ENCODE measurements around the gene HMCN2. TPM values are rescaled to one million over a fixed set of nuclear protein-coding genes. Genes with fewer than 3 reads are reported as not detected.
"Not testable (repeated sequence)": the region's sequence is repeated elsewhere in the genome, so short reads cannot be mapped to it uniquely, and the experiment has no call there.

HMCN2 gene
- total RNA-seq, 4 donors from 2014 or later: 9.6 to 21.1 (median 15.5) TPM

DNA sequence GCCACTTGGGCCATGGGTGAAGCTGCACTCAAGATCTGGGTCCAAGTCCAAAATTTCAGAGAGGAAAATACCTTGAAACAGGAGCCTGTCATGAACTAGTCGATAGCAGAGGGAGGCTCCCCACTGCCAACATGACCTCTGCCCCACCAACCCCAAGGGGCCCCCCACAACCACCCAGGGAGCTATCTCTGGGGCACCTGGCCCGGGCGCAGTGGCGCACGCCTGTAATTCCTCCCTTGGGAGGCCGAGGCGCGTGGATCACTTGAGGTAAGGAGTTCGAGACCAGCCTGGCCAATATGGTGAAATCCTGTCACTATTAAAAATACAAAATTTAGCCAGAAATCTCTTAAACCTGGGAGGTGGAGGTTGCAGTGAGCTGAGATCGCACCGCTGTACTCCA, 20.1 kb upstream of the HMCN2 start:
- Histone ChIP-seq H3K27me3 (no peaks in the 10 kb centered on the region), H3K4me3 (no peak overlapping the region), H3K27ac (no peak overlapping the region), H3K4me1 (peaks cover 0 to 17% (median 0%) of the 10 kb centered on the region in 3 donors), H3K9me3 (no peaks in the 10 kb centered on the region), H3K36me3 (no peaks in the 10 kb centered on the region)
- no CpG with 5 or more reads among the region's 11 CpGs for WGBS, 2 donors (ENCODE audit: low coverage in 1 of 2)
- TF ChIP-seq EP300 (IDR thresholded peaks at IDR 0.05) (no peak), POLR2A (IDR thresholded peaks at IDR 0.05) (no peak), POLR2AphosphoS5 (IDR thresholded peaks at IDR 0.05) (no peak)
- TF ChIP-seq, protein P1, sequence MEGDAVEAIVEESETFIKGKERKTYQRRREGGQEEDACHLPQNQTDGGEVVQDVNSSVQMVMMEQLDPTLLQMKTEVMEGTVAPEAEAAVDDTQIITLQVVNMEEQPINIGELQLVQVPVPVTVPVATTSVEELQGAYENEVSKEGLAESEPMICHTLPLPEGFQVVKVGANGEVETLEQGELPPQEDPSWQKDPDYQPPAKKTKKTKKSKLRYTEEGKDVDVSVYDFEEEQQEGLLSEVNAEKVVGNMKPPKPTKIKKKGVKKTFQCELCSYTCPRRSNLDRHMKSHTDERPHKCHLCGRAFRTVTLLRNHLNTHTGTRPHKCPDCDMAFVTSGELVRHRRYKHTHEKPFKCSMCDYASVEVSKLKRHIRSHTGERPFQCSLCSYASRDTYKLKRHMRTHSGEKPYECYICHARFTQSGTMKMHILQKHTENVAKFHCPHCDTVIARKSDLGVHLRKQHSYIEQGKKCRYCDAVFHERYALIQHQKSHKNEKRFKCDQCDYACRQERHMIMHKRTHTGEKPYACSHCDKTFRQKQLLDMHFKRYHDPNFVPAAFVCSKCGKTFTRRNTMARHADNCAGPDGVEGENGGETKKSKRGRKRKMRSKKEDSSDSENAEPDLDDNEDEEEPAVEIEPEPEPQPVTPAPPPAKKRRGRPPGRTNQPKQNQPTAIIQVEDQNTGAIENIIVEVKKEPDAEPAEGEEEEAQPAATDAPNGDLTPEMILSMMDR (IDR thresholded peaks at IDR 0.05): no peak
- ATAC-seq: no peak

DNA sequence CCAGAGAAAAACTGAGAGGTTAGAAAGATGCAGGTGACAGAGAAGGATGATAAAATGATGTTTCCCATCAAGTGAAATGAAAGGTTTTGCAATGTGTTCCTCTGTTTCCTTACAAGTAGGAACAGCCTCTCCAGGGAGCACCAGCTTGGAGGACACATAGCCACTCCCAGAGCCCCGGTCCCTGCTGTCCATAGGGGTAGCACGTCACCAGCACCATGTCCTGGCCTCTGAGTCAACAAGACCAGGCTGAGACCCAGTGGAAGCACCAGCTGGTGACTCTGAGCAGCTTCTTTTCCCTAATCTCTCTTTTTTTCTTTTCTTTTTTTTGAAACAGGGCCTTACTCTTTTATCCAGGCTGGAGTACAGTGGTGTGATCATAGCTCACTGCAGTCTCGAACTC, 19.4 kb upstream of the HMCN2 start:
- ATAC-seq: no peak
- H3K27ac ChIP-seq: no peak overlapping the region
- 86 to 96% methylated on average over 2 to 3 of the region's 3 CpGs for WGBS, 2 donors (ENCODE audit: low coverage in 1 of 2)
- no peak overlapping the region for H3K4me3 ChIP-seq
- H3K36me3 ChIP-seq: no peaks in the 10 kb centered on the region
- no peak for TF ChIP-seq EP300 (IDR thresholded peaks at IDR 0.05)
- TF ChIP-seq, protein P1 (IDR thresholded peaks at IDR 0.05): no peak
- TF ChIP-seq POLR2AphosphoS5 (IDR thresholded peaks at IDR 0.05): no peak
- TF ChIP-seq POLR2A (IDR thresholded peaks at IDR 0.05): no peak
- H3K4me1 ChIP-seq: peaks cover 0 to 12% (median 0%) of the 10 kb centered on the region in 3 donors
- H3K27me3 ChIP-seq: no peaks in the 10 kb centered on the region
- H3K9me3 ChIP-seq: no peaks in the 10 kb centered on the region

DNA sequence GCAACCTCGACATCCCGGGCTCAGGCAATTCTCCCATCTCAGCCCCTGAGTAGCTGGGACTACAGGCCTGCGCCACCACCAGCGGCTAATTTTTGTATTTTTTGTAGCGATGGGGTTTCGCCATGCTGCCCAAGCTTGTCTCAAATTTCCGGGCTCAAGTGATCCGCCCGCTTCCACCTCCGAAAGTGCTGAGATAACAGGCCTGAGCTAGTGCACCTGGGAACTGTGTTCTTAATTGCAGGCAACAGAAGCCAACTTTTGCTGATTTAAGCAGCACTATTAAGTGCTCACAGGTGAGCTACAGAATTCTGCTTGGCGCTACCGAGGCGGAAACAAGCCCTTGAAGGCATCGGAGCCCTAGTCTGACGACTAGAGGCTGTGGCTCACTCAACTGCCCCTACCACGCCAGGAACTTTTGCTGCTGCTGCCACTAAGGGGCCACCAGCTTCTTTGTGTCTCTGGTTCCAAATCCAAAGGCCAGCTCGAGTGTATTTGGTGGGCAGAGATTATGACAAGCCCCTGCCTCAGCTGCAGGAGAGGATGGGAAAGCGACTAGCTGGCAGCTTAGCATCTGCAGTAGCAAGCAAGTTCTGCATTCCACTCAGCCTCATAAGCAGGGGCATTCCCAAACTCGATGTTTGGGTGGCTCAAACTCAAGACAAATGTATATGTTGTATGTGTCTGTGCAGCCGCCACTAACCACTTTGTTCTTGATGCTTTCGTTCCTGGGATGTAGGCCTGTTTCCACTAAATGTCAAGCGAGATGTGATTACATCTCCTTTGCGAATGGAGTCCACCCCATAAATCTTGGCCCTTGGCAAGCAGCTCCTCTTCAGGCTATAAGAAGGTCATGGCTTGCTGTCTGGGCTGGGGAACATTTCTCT, 10.6 kb upstream of the HMCN2 start:
- no peaks in the 10 kb centered on the region for H3K36me3 ChIP-seq
- TF ChIP-seq POLR2AphosphoS5 (IDR thresholded peaks at IDR 0.05) (no peak), EP300 (IDR thresholded peaks at IDR 0.05) (no peak), POLR2A (IDR thresholded peaks at IDR 0.05) (no peak)
- TF ChIP-seq, protein P1 (IDR thresholded peaks at IDR 0.05): no peak
- ATAC-seq: no peak
- 77 to 80% methylated on average over 10 of the region's 23 CpGs for WGBS, 2 donors (ENCODE audit: low coverage in 1 of 2)
- no peaks in the 10 kb centered on the region for H3K27me3 ChIP-seq
- H3K9me3 ChIP-seq: no peaks in the 10 kb centered on the region
- H3K4me3 ChIP-seq: no peak overlapping the region
- H3K27ac ChIP-seq: no peak overlapping the region
- no peaks in the 10 kb centered on the region for H3K4me1 ChIP-seq

DNA sequence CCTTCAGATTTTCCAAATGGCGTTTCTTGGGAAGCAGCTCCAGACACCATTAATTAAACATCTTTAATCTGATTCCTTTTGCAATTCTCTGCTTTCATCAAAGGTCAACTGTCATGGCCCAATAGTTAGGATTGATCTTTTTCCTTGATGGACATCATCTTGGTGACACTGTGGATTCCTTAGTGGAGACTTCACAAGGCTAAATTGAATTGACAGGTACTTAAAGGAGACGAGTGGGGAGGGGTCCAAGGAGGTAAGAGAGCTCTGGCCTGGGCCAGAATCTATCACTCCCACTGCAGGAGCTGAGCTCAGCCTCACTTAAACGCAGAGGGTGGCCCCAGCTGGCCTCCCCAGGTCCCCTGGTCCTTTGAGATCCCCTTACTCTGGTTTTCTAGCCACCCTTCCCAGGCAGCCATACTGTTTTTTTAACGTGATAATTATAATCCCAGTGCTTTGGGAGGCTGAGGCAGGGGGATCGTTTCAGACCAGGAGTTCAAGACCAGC, 9.9 kb upstream of the HMCN2 start:
- Histone ChIP-seq H3K36me3 (no peaks in the 10 kb centered on the region), H3K4me1 (peaks cover 0 to 3% (median under 1%) of the 10 kb centered on the region in 3 donors), H3K9me3 (no peaks in the 10 kb centered on the region), H3K27me3 (no peaks in the 10 kb centered on the region), H3K4me3 (no peak overlapping the region), H3K27ac (no peak overlapping the region)
- TF ChIP-seq POLR2AphosphoS5 (IDR thresholded peaks at IDR 0.05) (no peak), EP300 (IDR thresholded peaks at IDR 0.05) (no peak), POLR2A (IDR thresholded peaks at IDR 0.05) (no peak)
- TF ChIP-seq, protein P1 (IDR thresholded peaks at IDR 0.05): no peak
- ATAC-seq: no peak
- WGBS, 2 donors (ENCODE audit: low coverage in 1 of 2): 57 to 63% methylated on average over 2 to 5 of the region's 5 CpGs

DNA sequence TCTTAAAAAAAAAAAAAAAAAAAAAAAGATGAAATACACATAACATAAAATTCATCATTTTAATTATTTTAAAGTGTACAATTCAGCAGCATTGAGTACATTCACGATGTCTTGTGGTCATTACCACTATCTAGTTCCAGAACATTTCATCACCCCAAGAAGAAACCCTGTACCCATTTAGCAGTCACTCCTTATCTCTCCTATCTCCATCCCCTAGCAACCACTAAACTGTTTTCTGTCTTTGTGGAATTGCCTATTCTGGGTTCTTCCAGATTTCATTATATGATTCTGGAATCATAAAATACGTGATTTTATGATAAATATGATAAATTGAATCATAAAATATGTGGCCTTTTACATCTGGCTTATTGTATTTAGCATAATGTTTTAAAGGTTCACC, 8.9 kb upstream of the HMCN2 start:
- H3K4me1 ChIP-seq: peaks cover 0 to 13% (median 10%) of the 10 kb centered on the region in 3 donors
- H3K9me3 ChIP-seq: no peaks in the 10 kb centered on the region
- no peak overlapping the region for H3K4me3 ChIP-seq
- no peaks in the 10 kb centered on the region for H3K36me3 ChIP-seq
- H3K27me3 ChIP-seq: no peaks in the 10 kb centered on the region
- no peak overlapping the region for H3K27ac ChIP-seq
- no peak for ATAC-seq
- TF ChIP-seq POLR2A (IDR thresholded peaks at IDR 0.05) (no peak), POLR2AphosphoS5 (IDR thresholded peaks at IDR 0.05) (no peak)
- TF ChIP-seq, protein P1 (IDR thresholded peaks at IDR 0.05): no peak
- WGBS, 2 donors (ENCODE audit: low coverage in 1 of 2): 50 to 81% methylated on average over 2 of the region's 2 CpGs

DNA sequence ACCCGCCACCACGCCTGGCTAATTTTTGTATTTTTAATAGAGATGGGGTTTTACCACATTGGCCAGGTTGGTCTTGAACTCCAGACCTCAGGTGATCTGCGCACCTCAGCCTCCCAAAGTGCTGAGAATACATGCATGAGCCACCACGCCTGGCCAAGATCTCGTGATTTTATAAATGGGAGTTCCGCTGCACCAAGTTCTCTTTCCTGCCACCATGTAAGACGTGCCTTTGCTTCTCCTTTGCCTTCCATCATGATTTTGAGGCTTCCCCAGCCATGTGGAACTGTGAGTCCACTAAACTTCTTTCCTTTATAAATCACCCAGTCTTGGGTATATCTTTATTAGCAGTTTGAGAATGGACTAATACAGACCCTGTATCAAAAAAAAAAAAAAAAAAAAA, 7.4 kb upstream of the HMCN2 start:
- H3K27me3 ChIP-seq, H3K27ac ChIP-seq: not testable (repeated sequence)

More for the DNA sequence above, 7.4 kb upstream of the HMCN2 start:
- not testable (repeated sequence) for H3K9me3 ChIP-seq, H3K4me3 ChIP-seq, ATAC-seq, H3K36me3 ChIP-seq
- WGBS, 2 donors (ENCODE audit: low coverage in 1 of 2): 96 to 100% methylated on average over 5 of the region's 7 CpGs
- peaks cover 0 to 18% (median 11%) of the 10 kb centered on the region in 3 donors for H3K4me1 ChIP-seq
